CD4-positive, alpha-beta T cell treated with Interleukin-6 at 100 ng/mL for 8 hours (primary cell): ENCODE data around the gene PLEKHA3.
"Not testable (repeated sequence)": the region's sequence is repeated elsewhere in the genome, so short reads cannot be mapped to it uniquely, and the experiment has no call there.

Experiments
- DNase-seq: peaks from one replicate; pipeline ENCODE4 v3.0.0-alpha.2; 2020; ENCODE audit warnings: mixed read lengths, low spot score

Gene PLEKHA3

GRCh38 chr2:178479275-178479616 is 1.0 kb upstream of the PLEKHA3 start:
- no peak for DNase-seq

DNA sequence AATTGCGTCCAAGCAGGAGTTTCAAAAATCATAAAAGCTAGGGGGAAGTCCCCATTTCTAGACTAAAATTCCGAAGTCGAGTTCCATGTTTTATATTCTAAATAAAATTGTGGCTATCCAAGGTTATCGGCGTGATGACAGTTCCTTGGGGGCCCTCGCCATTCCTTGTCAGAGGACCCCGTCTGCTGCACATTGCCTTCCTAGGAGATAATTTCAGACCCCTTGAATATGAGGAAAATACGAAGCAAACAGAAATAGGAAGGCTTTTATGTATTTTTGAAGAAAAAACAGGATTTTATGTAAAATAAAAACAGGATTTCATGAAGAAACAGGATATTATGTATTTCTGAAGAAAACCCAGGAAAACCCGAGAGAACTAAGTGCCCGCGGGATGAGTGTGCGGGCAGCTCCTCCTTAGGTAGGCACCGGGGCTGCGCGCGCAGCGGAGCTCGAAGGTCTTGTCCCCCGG is 465 bp upstream of the PLEKHA3 start:
- no peak for DNase-seq

GRCh38 chr2:178482437-178482836 is 2.2 kb downstream of the PLEKHA3 start:
- DNase-seq, result no peak

DNA sequence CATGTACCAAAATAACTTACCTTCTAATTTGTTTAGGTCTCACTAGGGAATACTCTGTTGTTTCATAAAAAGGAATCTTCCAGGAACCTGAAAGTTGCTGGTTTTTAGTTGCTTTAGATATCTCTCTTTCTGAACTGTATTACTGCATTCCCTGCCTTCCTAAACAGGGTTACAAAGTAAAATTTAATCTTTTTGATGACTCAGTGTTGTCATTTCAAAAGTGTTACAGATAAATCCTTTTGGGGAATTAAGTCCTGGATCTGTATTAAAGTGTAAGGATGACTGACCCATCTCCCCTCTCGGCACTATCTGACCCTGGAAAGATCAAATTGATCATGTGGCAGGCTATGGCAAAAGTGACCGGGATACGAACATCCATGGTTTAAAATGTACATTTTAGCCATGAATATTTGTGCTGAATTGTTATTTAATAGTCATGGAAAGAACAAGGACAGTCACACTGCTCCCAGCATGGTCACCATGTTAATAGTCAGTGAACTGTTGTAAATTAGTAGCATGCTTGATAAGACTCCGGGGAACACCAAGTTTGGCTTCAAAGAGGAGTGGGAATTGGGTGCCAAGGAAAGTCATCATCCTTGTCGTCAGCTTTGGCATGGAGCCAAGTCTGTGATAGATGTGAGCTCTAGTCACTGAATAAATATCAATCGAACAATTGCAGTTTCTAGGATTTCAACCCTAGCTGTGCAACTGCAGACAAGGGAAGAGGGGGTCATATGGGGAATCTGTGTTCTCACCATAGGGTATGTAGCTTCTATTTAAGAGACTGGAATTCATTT is 4.2 kb downstream of the PLEKHA3 start:
- no peak for DNase-seq

DNA sequence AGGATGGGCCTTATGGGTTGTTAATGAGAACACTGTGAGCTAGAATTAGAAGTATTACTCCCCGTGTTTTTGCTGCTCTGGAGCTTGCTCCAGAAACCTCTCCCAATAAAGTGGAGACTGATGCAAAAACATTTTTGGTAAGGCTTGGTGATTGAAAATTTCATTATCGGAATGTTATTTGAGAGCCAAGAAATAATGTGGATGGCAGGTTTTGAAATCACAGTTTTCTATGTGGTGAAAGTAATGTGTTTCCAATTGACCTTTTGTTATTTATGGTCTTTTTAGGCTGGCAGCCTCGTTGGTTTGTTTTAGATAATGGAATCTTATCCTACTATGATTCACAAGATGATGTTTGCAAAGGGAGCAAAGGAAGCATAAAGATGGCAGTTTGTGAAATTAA is 5.1 kb downstream of the PLEKHA3 start:
- DNase-seq, result no peak

GRCh38 chr2:178491612-178492011 is 11.4 kb downstream of the PLEKHA3 start:
- DNase-seq, result no peak

DNA sequence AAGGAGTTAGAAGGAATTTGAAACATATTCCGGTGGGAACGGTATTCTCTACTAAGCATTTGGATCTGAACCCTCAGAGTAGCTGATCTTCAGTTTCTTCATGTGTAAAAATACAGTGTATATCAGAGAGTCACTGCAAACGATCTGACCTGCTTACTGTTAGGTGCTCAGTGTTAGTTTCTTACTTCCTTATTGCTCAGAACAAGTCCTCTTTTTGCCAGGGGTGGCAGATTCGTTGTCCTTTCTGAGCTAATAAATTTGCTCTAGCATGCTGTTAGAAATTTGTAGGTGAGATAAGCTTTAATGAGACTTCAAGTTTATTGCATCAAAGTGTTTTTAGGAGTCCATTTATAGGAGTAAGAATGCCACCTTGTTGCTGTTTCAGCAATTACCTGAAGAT is 15.8 kb downstream of the PLEKHA3 start:
- no peak for DNase-seq

DNA sequence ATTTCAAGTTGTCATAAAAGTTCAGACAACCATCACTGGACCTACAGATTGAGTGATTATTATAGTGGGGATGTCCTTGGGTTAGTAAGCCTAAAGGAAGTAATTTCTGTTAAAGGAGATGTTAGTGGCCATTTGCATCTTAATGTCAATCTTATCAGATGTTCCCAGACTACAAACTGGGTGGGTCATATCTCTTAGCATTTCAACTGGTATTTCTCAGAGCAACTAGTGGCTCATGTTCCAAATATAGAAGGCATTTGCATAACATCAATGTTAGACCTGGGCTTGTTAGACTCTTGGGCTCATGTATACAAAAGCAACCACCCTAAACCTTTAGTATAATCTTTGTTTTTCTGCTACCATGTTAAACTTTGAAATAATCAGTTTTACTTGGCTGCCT is 17.9 kb downstream of the PLEKHA3 start:
- DNase-seq, result no peak

- no peak for DNase-seq
These were observed 19.4 kb downstream of the PLEKHA3 start for GRCh38 chr2:178499640-178500039.

GRCh38 chr2:178502751-178503150 is 22.5 kb downstream of the PLEKHA3 start:
- DNase-seq, result no peak

DNA sequence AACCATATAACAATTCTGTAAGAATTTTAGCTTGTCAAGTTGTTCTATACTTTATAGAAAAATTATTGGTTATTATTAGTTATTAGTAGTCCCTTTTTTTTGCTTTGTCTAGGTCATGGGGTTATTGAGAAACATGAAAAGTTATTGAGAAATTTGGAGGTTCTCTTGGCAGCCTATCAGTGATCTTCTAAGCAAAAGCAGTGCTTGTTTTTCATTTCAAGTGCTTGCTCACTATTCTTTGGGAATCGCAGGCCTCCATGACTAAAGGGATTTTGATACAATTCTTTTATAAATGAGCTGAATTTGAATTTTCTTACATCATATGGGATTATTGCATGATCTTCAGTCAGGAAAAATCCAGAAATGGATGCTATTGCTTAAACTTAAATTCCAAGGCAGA is 25.8 kb downstream of the PLEKHA3 start:
- no peak for DNase-seq

DNA sequence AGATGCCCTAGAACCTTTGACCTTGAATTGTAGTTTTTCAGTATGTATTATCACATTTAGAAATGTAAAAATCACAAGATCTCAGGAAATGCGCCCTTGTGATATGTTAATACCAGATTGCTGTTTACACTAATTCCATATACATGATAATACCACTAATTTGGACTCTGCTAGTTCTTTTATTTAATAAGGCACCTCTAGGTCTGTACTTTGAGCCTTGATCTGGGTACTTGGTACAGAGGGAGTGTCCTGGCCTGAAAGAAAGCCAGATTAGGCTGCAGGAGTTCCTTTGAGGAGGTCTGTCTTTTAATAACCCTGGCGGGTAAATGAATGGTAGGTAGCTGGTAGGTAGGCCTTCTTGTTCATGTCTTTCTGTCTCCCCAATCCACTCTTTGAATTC is 26.3 kb downstream of the PLEKHA3 start:
- DNase-seq, result no peak

DNA sequence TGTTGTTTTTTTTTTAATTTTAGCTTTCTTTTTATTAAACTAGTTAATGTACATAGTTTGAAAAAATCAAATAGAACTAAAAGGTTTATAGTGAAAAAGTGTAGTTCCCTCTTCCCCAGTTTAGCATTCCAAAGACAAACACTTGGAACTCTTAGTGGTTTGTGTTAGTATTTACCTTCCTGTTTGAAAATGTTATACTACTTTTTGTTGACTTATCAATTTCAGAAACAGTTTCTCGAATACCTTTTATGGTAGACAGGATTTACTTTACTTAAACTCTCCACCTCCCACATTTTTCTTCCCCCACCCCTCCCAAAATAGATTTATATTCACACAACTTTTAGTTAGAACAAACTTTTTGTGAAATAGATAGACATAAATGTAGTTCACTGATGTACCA is 26.7 kb downstream of the PLEKHA3 start:
- no peak for DNase-seq

GRCh38 chr2:178508646-178509045 is 28.4 kb downstream of the PLEKHA3 start:
- DNase-seq, result no peak

DNA sequence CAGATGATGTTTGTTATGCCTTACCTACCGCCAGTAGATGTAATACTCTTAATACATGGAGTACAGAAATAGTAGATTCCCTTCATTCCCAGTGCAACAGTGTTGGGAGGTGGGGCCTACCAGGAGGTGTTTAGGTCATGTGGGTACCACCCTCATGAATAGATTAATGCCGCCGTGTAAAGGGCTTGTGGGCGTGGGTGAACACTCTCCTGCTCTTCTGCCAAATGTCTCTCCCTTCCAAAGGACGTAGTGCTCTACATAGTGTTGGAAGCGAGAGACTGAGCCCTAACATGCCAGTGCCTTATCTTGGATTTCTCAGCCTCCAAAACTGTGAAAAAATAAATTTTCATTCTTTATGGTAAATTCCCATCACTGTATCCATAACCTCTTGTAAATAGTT is 30.1 kb downstream of the PLEKHA3 start:
- DNase-seq, result no peak

- DNase-seq, result no peak
These were observed 32.2 kb downstream of the PLEKHA3 start for GRCh38 chr2:178512484-178512883.

DNA sequence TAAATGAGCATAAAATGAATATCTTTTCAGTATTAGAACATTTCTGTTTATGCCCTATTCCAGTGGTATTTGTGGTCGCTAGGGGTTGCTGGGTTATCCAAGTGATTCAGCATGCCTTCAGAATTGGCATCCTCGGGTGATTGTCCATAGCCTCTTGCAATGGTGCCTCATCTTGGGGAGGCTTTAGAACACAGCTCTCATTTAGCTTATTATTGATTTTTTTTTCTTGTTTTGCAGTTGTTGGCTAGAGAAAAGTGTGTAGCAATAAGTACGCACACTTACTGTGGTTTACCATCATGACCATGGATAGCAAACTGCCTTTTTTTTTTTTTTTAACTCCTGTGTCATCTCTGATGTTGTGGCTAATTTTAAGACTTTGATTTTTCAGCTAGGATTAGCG is 33.6 kb downstream of the PLEKHA3 start:
- DNase-seq, result no peak

DNA sequence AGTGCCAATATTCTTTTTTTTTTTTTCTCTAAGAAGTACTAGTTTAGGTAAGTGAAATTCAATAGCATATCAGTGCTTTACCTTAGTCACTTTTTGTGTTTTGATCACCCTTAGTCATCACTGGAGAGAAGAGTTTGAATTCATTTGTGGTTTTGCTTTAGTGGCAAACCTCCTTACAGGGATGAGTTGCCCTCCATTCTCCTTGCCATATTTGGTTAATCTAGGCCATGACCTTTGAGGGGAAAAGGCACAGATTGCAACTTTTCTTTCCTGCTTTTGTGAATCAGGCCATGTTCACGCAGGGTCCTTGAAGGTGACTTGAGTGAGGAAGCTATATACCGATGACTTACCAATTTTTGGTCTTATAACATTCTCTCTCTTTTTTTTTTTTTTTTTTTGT is 34.4 kb downstream of the PLEKHA3 start:
- DNase-seq, result peak; percentile 17

DNA sequence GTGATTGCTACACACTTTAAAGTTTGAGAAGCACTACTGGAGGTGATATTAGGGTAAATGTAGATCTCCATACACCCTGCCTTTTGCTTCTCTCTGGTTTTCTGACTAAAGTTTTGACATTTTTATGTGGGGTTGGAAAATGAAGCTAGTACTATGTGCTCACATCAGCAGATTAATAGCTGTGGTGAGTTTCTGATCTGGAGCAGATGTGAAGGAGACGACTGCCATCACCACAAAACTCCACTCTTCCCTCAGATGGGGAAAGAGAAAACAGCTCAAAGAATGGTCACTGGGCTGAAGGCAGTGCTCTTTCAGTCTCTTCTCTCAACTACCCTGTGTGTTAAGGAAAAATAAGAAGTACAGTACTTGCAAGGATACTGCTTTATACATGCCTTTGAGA is 37.2 kb downstream of the PLEKHA3 start:
- DNase-seq, result no peak

- DNase-seq, result no peak
These were observed 41.3 kb downstream of the PLEKHA3 start for GRCh38 chr2:178521304-178522150.

DNA sequence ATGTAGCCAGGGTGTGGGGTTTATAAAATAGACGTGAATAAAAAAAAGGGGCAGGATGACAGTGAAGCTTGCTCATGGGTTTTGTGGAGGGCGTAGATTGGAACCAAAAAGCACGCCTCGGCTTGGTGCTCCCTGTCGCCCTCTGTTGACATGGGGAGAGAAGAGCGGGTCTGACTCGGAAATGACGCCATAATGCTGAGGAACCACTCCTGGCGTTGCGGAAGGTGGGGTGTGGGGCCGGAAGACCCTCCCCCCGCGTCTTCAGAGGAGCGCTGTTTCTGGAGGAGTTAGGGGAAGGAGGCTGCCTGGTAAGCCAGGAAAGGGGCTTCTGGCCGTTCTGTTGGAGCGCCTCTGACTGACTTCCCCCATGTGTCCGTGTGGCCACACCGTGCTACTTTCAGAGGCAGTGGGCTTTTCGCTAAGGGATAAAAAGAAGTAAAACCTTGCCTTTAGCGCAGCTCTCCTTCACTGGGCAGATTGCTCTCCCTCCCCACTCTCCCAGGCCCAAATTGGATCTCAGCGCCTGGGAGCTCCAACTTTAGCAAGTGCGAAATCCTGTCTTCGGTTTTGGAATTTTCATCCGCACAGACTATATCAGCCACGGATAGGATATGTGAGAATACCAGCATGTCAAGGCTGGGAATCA is 42.8 kb downstream of the PLEKHA3 start:
- peak; percentile 83 for DNase-seq

DNA sequence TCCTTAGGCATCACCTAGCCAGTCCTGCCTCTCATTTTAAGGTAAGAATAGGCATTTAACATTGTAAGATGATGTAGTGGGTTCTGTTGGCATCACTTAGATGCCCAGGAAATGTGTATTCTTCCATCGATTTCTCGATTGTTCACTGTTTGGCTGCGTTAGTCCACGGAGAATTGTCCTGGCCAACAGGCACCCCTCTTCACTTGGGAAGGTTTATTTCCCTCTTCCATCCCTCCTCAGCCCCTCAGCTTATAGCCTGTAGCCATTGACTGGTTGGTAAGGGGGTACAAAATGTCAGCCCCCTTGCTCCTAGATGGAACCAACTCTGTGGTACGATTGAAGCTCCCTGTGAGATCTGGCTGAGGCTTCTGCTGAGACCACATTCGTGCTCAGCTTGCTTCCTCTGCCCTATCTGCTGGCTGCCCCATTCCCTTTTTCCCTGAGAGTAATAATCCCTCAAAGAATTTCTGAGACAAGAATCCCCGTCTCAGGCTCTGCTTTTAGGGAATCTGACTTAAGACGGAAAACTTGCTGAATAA is 43.4 kb downstream of the PLEKHA3 start:
- DNase-seq, result no peak

- not testable (repeated sequence) for DNase-seq
These were observed 44.8 kb downstream of the PLEKHA3 start for GRCh38 chr2:178525010-178525409.
